ENCODE data around the gene IL1R1. TPM values are rescaled to one million over a fixed set of nuclear protein-coding genes. Genes with fewer than 3 reads are reported as not detected.
A peak's percentile ranks its signal among the peaks of the same experiment; 100 is the strongest.

IL1R1 gene
- polyA plus RNA-seq, 3 donors = 1.8 to 2.7 (median 2.6) TPM

- H3K4me3 ChIP-seq (replicated peaks in 1 of 3; ENCODE audit: low read depth in 2 of 3, low read length in 3 of 3) = no peak overlapping the region
- peaks cover 30 to 39% of the 10 kb centered on the region in 2 donors for H3K4me1 ChIP-seq (ENCODE audit: control insufficient read depth in 1 of 2, insufficient read depth in 2 of 2, low read length in 2 of 2)
- no peak overlapping the region for H3K9ac ChIP-seq (ENCODE audit: insufficient read depth, low read length, poor library complexity, severe bottlenecking)
- no peak overlapping the region for H3K27ac ChIP-seq (ENCODE audit: low read depth in 1 of 2, low read length in 2 of 2)
- intact Hi-C loops (cut with micrococcal nuclease) = no loop called here
- no peaks in the 10 kb centered on the region for H3K36me3 ChIP-seq (replicated peaks in 1 of 2; ENCODE audit: control insufficient read depth in 1 of 2, insufficient read depth in 2 of 2, low read length in 2 of 2)
- WGBS (ENCODE audit: insufficient coverage) = no CpG with 5 or more reads among the region's 1 CpG
- no peaks in the 10 kb centered on the region for H4K20me1 ChIP-seq (ENCODE audit: insufficient read depth, low read length)
- no peak overlapping the region for H3K4me2 ChIP-seq (replicated peaks; ENCODE audit: extremely low read depth, low read length, poor library complexity, severe bottlenecking)
- Mint-ChIP-seq H3K27me3 (ENCODE audit: low read depth in 3 of 3) (peaks cover 23 to 38% (median 26%) of the 10 kb centered on the region in 3 donors), H3K4me3 (no peak overlapping the region), H3K9me3 (peaks cover 2 to 18% (median 17%) of the 10 kb centered on the region in 7 donors), H3K4me1 (peaks cover 48% of the 10 kb centered on the region), H3K36me3 (peaks cover 11 to 13% of the 10 kb centered on the region in 2 donors), H3K27ac (peak overlapping the region in 2 of 7 donors; percentile 13 to 40)
- H3K27me3 ChIP-seq (ENCODE audit: control insufficient read depth in 2 of 2, insufficient read depth in 2 of 2, low read length in 2 of 2) = peaks cover 7 to 17% of the 10 kb centered on the region in 2 donors
- no peak overlapping the region for H2AFZ ChIP-seq (ENCODE audit: insufficient read depth, low read depth, low read length, poor library complexity, severe bottlenecking)
- H3K79me2 ChIP-seq (ENCODE audit: insufficient read depth, low read length) = no peaks in the 10 kb centered on the region
- peaks cover 10 to 14% of the 10 kb centered on the region in 2 donors for H3K9me3 ChIP-seq (replicated peaks in 1 of 2; ENCODE audit: control insufficient read depth in 1 of 2, insufficient read depth in 1 of 2, low read length in 2 of 2)
- TF ChIP-seq CTCF (IDR thresholded peaks at IDR 0.05) = no peak
- no peak for DNase-seq
Measured at GRCh38 chr2:102139851-102140250, 2.7 kb upstream of the IL1R1 start.

- Histone ChIP-seq H3K9ac (ENCODE audit: insufficient read depth, low read length, poor library complexity, severe bottlenecking) (no peak overlapping the region), H3K4me1 (ENCODE audit: control insufficient read depth in 1 of 2, insufficient read depth in 2 of 2, low read length in 2 of 2) (peaks cover 30 to 39% of the 10 kb centered on the region in 2 donors), H3K36me3 (replicated peaks in 1 of 2; ENCODE audit: control insufficient read depth in 1 of 2, insufficient read depth in 2 of 2, low read length in 2 of 2) (no peaks in the 10 kb centered on the region), H3K27ac (ENCODE audit: low read depth in 1 of 2, low read length in 2 of 2) (no peak overlapping the region), H3K79me2 (ENCODE audit: insufficient read depth, low read length) (no peaks in the 10 kb centered on the region), H3K4me2 (replicated peaks; ENCODE audit: extremely low read depth, low read length, poor library complexity, severe bottlenecking) (no peak overlapping the region), H3K9me3 (replicated peaks in 1 of 2; ENCODE audit: control insufficient read depth in 1 of 2, insufficient read depth in 1 of 2, low read length in 2 of 2) (peaks cover 16 to 19% of the 10 kb centered on the region in 2 donors), H3K4me3 (replicated peaks in 1 of 3; ENCODE audit: low read depth in 2 of 3, low read length in 3 of 3) (no peak overlapping the region), H2AFZ (ENCODE audit: insufficient read depth, low read depth, low read length, poor library complexity, severe bottlenecking) (no peak overlapping the region), H4K20me1 (ENCODE audit: insufficient read depth, low read length) (no peaks in the 10 kb centered on the region), H3K27me3 (ENCODE audit: control insufficient read depth in 2 of 2, insufficient read depth in 2 of 2, low read length in 2 of 2) (peaks cover 7 to 17% of the 10 kb centered on the region in 2 donors)
- intact Hi-C loops (cut with micrococcal nuclease) = no loop called here
- H3K4me3 Mint-ChIP-seq = peak overlapping the region in 1 of 2 donors; percentile 2
- peaks cover 14 to 15% of the 10 kb centered on the region in 2 donors for H3K36me3 Mint-ChIP-seq
- no peak for DNase-seq
- 100% methylated on average over 1 of the region's 2 CpGs for WGBS (ENCODE audit: insufficient coverage)
- H3K4me1 Mint-ChIP-seq = peaks cover 48% of the 10 kb centered on the region
- no peak for TF ChIP-seq CTCF (IDR thresholded peaks at IDR 0.05)
- peak overlapping the region in 1 of 7 donors; percentile 40 for H3K27ac Mint-ChIP-seq
- peaks cover 23 to 39% (median 26%) of the 10 kb centered on the region in 3 donors for H3K27me3 Mint-ChIP-seq (ENCODE audit: low read depth in 3 of 3)
- peaks cover 7 to 23% (median 22%) of the 10 kb centered on the region in 7 donors for H3K9me3 Mint-ChIP-seq
Measured at GRCh38 chr2:102140377-102140776, 2.2 kb upstream of the IL1R1 start.

Measured in CD14-positive monocyte (primary cell).